ENCODE data around the gene C1QTNF3. TPM values are rescaled to one million over a fixed set of nuclear protein-coding genes. Genes with fewer than 3 reads are reported as not detected.
"Not testable (repeated sequence)": the region's sequence is repeated elsewhere in the genome, so short reads cannot be mapped to it uniquely, and the experiment has no call there.

Gene C1QTNF3
- total RNA-seq, 2 donors from 2014 or later: 4.3 to 8.5 TPM

DNA sequence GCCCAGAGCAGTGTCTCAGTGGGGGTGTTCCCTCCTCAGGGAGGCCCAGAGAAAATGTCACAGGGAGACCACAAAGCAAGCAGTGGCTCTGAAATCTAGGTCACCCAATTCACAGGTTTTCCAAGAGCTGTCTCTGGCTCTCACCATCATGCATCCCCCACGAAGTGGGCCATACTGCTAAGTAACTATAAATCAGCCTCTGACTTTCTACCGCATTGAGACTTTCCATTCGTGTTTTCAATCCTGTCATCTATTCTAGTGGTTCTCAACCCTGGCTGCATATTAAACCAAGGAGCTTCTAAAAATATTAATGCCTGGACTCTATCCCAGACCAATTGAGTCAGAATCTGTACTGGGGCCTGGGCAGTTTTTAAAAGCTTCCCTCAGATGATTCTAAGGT is 2.0 kb upstream of the C1QTNF3 start:
- Mint-ChIP-seq H3K27ac (no peak overlapping the region), H3K4me1 (peaks cover 5% of the 10 kb centered on the region), H3K27me3 (no peaks in the 10 kb centered on the region), H3K4me3 (no peak overlapping the region), H3K36me3 (ENCODE audit: low read depth) (peaks cover 2% of the 10 kb centered on the region)
- DNase-seq (no peak), ATAC-seq (peak; percentile 55)
- H3K9me3 ChIP-seq (ENCODE audit: control insufficient read depth, low read length, poor library complexity, severe bottlenecking): no peaks in the 10 kb centered on the region

DNA sequence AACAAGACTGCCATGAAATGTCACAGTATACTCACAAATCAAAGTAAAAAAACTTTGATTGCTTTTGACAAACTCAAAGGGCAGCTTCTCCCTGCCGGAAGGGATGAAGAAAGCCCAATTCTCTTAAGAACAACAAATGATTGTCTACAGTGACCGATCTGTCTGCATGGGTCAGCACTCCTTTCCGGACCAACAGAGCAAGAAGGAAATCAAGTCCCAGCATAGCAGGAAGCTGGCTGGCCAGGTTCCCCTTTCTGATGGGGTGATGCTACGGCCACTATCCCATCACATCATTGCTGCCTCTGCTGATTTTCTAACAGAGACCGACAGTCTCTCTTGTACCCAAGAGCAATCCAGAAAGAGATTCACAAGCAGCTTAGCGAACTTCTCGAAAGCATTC is 692 bp downstream of the C1QTNF3 start:
- peak overlapping the region; percentile 45 for H3K27ac Mint-ChIP-seq
- no peak for ATAC-seq
- H3K4me3 Mint-ChIP-seq: no peak overlapping the region
- no peaks in the 10 kb centered on the region for H3K36me3 Mint-ChIP-seq (ENCODE audit: low read depth)
- H3K27me3 Mint-ChIP-seq: no peaks in the 10 kb centered on the region
- H3K9me3 ChIP-seq (ENCODE audit: control insufficient read depth, low read length, poor library complexity, severe bottlenecking): no peaks in the 10 kb centered on the region
- no peak for DNase-seq
- H3K4me1 Mint-ChIP-seq: peaks cover 5% of the 10 kb centered on the region

DNA sequence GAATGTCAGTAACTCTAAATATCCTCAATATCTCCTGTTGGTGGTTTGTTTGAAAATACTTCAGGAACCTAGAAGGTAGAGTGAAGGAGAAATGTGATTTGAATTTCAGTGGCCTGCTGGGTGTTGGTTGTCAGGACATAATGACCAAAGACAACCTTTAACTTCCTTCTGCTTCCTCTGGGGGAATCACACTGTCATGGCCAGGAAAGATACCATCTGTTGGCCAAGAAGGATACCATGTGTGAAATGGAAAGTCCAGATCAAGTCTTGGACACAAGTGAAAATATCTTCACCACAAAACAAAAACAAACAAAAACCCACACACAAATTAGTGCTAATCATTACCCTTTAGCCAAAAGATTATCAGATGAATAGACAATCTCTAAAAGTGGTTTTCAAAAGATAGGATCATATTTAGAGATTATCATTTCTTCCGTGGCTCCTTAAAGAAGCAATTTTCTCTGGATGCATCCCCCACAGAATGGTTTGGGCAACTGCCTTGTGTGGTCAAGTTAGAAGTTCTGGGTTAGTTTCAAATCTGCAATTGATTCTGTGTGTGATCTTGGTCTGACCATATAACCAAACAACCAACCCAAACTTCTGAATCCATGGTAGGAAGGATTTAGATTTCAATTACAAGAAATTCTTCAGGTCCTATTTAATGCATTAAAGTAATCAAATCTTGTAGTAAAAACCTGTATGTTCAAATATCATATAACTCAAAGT is 1.6 kb downstream of the C1QTNF3 start:
- Mint-ChIP-seq H3K4me1 (peaks cover 5% of the 10 kb centered on the region), H3K27me3 (no peaks in the 10 kb centered on the region), H3K4me3 (no peak overlapping the region), H3K27ac (no peak overlapping the region), H3K36me3 (ENCODE audit: low read depth) (no peaks in the 10 kb centered on the region)
- H3K9me3 ChIP-seq (ENCODE audit: control insufficient read depth, low read length, poor library complexity, severe bottlenecking): no peaks in the 10 kb centered on the region
- ATAC-seq (no peak), DNase-seq (no peak)

DNA sequence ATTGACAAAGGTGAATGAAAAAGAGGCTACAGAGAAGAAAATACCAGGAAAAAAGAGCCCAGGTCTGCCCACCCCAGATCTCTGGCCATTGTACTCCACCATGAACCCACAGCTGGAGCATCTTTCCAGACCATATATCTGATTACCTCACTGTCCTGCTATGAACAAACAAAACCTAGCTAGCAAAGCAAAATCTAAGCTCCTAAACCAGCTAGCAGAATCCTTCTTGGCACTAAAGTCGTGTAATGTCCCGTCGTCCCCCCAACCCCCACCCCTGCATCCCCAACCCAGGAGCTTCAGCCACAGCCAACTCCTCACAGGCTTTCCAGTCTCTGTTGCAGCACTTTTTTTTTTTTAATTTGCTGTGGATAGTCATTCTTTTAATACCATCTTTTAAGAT is 2.5 kb downstream of the C1QTNF3 start:
- Mint-ChIP-seq H3K4me1 (peaks cover 5% of the 10 kb centered on the region), H3K27me3 (no peaks in the 10 kb centered on the region), H3K4me3 (no peak overlapping the region), H3K36me3 (ENCODE audit: low read depth) (no peaks in the 10 kb centered on the region), H3K27ac (no peak overlapping the region)
- DNase-seq: no peak
- ATAC-seq: no peak
- no peaks in the 10 kb centered on the region for H3K9me3 ChIP-seq (ENCODE audit: control insufficient read depth, low read length, poor library complexity, severe bottlenecking)

DNA sequence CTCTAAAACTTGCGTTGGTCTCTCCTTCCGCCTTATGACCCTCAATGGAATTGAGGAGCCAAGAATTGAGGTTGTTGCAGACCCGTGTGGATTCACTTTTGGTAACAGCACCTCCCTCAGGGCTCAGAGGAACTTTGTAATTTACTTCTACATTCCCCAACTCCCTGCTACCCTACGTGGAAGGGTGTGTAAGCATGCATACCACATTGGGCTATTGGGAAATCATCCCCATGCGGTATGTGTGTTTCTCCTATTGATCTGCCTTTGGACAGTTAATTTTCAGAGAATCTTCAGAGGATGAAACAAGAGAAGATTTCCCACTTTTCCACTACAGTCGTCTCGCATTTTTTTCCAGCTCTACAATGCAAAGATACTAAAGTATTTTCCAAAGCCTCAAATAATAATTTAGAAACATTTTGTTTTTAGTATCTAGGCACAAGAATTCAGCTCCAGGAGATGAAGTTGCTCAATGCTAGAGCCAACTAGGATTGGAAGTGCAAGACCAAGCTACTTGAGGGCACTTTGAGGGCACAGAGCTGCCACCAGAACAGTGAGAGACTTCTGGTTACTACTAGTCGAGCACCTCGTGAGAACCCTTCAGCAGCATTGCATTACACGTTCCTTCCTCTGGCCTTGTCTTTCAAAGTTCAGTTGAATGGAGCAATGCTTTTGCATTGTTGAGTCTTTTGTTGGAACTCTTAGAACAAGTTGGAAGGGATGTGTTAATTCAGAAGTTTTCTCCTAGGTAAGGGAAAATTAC is 3.4 kb downstream of the C1QTNF3 start:
- H3K9me3 ChIP-seq (ENCODE audit: control insufficient read depth, low read length, poor library complexity, severe bottlenecking): no peaks in the 10 kb centered on the region
- Mint-ChIP-seq H3K4me3 (no peak overlapping the region), H3K27ac (no peak overlapping the region), H3K4me1 (peaks cover 5% of the 10 kb centered on the region), H3K27me3 (no peaks in the 10 kb centered on the region), H3K36me3 (ENCODE audit: low read depth) (no peaks in the 10 kb centered on the region)
- DNase-seq: no peak
- no peak for ATAC-seq

DNA sequence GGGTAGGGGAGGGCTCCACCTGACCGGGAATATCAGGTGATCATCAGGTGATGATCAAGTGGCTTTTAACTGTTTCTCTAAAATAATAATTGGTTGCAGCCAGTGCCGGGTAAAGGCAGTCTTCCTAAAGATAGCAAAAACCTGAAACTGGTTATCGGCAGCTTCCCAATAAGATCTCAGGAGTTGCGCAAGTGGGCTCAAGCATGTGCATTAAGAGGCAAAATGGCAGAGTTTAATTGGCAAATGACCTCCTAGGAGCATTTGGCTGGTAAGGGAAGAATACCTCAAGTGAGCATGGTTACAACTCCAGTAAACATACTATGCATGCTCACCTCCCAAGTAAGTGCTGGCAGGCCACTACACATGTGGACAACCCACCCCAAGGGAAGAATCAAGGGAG is 4.2 kb downstream of the C1QTNF3 start:
- Mint-ChIP-seq H3K27me3 (no peaks in the 10 kb centered on the region), H3K36me3 (ENCODE audit: low read depth) (no peaks in the 10 kb centered on the region), H3K4me1 (peaks cover 3% of the 10 kb centered on the region), H3K27ac (no peak overlapping the region), H3K4me3 (no peak overlapping the region)
- DNase-seq (no peak), ATAC-seq (no peak)
- no peaks in the 10 kb centered on the region for H3K9me3 ChIP-seq (ENCODE audit: control insufficient read depth, low read length, poor library complexity, severe bottlenecking)

DNA sequence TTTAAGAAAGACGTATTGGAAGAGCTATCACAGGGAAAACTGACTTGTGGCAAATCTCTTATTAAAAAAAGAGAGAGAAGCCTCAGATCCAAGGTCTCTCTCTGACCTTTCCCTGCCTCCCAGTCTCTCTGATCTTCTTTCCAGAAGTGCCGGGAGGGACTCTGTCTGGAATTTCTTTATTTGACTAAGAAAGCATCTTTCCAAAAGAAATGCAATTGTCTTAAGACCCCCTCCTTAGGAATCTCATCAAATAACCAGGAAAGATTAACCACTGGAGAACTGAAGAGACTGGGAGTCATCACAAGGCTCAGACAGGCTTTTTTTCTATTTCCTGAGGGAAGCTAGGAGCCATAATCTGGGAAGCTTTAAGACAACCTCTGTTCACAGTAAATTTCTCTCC is 4.6 kb downstream of the C1QTNF3 start:
- Mint-ChIP-seq H3K4me1 (peaks cover 3% of the 10 kb centered on the region), H3K27me3 (no peaks in the 10 kb centered on the region), H3K36me3 (ENCODE audit: low read depth) (no peaks in the 10 kb centered on the region), H3K27ac (no peak overlapping the region), H3K4me3 (no peak overlapping the region)
- no peak for DNase-seq
- ATAC-seq: no peak
- no peaks in the 10 kb centered on the region for H3K9me3 ChIP-seq (ENCODE audit: control insufficient read depth, low read length, poor library complexity, severe bottlenecking)

DNA sequence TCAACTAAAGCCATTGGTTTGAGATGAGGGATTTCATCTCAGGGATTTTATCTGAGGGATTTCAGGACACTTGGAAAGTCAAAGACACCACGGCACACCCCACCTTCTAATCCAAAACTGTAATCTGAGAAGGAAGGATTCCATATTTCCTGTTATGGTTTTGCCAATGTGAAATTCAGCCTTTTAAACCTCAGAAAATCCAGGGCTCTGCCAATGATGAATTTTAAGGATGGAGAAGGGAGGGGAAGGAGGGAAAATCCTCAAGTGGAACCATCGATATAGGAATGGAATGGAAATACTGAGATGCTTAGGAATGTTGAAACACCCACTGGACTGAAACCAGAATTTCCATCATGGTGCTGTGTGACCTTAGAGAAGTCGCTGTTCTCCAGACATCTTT is 5.3 kb downstream of the C1QTNF3 start:
- no peak overlapping the region for H3K4me3 Mint-ChIP-seq
- no peaks in the 10 kb centered on the region for H3K9me3 ChIP-seq (ENCODE audit: control insufficient read depth, low read length, poor library complexity, severe bottlenecking)
- DNase-seq (no peak), ATAC-seq (no peak)
- no peaks in the 10 kb centered on the region for H3K27me3 Mint-ChIP-seq
- H3K4me1 Mint-ChIP-seq: peaks cover under 1% of the 10 kb centered on the region
- H3K27ac Mint-ChIP-seq: no peak overlapping the region
- H3K36me3 Mint-ChIP-seq (ENCODE audit: low read depth): peaks cover 2% of the 10 kb centered on the region

DNA sequence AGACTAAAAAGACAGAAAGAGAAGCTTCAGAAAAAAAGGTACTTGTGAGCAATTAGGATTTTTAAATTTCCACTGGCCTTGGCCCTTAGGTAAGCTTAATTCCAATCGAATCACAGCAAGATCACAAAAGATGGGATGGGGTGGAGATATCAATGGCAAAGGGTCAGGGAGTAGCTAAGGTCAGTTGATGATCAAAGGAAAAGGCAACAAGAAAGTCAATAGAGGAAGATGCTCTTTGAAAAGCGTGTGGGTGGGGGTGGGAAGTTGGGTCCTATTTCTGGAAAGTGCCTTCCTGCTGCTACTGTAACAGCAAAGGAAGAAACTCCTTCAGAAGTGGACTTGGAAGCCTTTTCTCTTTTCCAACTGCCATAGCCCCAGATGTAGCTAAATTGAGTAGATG is 7.3 kb downstream of the C1QTNF3 start:
- DNase-seq (no peak), ATAC-seq (no peak)
- Mint-ChIP-seq H3K27me3 (no peaks in the 10 kb centered on the region), H3K4me3 (no peak overlapping the region), H3K27ac (no peak overlapping the region), H3K4me1 (no peaks in the 10 kb centered on the region), H3K36me3 (ENCODE audit: low read depth) (peaks cover 2% of the 10 kb centered on the region)
- no peaks in the 10 kb centered on the region for H3K9me3 ChIP-seq (ENCODE audit: control insufficient read depth, low read length, poor library complexity, severe bottlenecking)

DNA sequence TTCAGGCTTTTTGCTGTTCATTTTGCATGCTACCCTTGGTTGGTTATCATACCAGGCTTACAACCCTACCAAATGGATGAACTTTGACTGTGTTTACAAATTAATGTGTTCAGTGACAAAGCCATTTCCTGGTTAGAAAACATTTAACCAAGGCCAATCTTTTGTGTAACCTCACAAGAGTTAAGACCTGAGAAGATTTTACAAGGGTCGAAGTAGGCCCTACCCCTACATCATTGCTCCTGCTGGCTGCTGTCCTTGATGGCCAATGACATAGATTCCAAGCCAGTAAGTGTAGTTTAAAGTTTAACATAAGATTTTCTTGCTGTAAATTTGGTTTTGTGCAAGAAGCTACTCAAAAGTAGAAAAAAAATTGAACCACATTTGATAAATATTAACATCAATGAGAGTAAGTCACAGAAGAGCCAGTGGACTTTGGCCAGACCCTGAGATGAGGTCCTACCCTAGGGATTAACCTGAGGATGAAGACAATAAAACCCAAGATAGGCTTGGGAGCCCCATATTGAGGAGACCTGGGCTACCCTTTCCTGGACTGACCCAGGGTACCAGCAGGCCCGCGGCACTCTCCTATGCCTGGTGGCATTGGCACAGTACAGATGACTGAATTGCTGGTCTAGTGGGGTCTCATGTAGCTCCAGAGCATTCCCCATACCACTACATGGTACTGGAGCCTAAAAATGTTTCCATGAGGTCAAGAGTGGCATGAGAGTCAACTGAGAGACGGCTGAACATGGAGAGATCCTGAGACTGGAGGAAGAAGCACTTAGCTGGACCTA is 8.3 kb downstream of the C1QTNF3 start:
- DNase-seq (no peak), ATAC-seq (no peak)
- H3K4me3 Mint-ChIP-seq: no peak overlapping the region
- H3K36me3 Mint-ChIP-seq (ENCODE audit: low read depth): peaks cover 2% of the 10 kb centered on the region
- no peaks in the 10 kb centered on the region for H3K27me3 Mint-ChIP-seq
- no peak overlapping the region for H3K27ac Mint-ChIP-seq
- H3K4me1 Mint-ChIP-seq: no peaks in the 10 kb centered on the region
- no peaks in the 10 kb centered on the region for H3K9me3 ChIP-seq (ENCODE audit: control insufficient read depth, low read length, poor library complexity, severe bottlenecking)

DNA sequence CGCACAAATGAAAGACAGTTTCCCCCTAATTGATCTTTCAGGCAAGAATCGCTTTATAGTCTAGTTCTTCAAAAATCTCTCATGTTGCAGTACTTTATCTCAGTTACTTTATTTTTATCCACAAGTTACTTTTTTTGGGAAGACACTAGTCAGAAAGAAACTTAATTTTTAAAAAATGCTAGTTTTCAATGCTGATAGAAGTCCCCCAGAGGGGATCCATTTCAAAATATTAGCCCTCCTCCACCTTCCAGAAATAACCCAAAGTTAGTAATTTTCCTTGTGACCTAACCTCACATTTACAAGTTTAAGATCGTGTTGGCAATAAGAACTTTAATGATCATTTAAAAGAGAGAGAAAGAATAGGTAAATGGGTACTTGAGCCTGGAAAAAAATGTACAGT is 11.0 kb downstream of the C1QTNF3 start:
- H3K36me3 Mint-ChIP-seq (ENCODE audit: low read depth): peaks cover 4% of the 10 kb centered on the region
- H3K9me3 ChIP-seq (ENCODE audit: control insufficient read depth, low read length, poor library complexity, severe bottlenecking): no peaks in the 10 kb centered on the region
- ATAC-seq (no peak), DNase-seq (no peak)
- no peaks in the 10 kb centered on the region for H3K4me1 Mint-ChIP-seq
- no peak overlapping the region for H3K4me3 Mint-ChIP-seq
- no peak overlapping the region for H3K27ac Mint-ChIP-seq
- no peaks in the 10 kb centered on the region for H3K27me3 Mint-ChIP-seq

DNA sequence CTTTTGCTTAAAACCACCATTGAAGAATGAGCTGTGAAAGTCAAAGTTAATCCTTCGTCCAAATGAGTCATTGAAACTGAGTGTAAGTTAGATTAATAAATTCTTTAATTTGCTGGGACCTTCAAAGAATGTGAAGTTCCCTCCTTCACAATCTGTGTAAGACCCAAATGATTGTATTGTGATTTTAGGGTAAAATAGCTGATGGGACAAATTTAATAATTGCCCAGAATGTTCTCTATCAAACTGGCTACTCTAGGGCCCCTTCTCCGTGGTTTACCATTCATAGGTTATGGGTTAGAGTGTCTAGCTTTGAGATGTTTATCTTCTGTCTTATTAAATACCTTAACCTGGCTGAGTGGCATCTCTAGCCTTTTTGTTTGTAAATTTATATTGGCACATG is 11.9 kb downstream of the C1QTNF3 start:
- H3K4me1 Mint-ChIP-seq: no peaks in the 10 kb centered on the region
- no peak overlapping the region for H3K27ac Mint-ChIP-seq
- H3K9me3 ChIP-seq (ENCODE audit: control insufficient read depth, low read length, poor library complexity, severe bottlenecking): no peaks in the 10 kb centered on the region
- ATAC-seq (no peak), DNase-seq (no peak)
- H3K4me3 Mint-ChIP-seq: no peak overlapping the region
- H3K27me3 Mint-ChIP-seq: no peaks in the 10 kb centered on the region
- peaks cover 6% of the 10 kb centered on the region for H3K36me3 Mint-ChIP-seq (ENCODE audit: low read depth)

DNA sequence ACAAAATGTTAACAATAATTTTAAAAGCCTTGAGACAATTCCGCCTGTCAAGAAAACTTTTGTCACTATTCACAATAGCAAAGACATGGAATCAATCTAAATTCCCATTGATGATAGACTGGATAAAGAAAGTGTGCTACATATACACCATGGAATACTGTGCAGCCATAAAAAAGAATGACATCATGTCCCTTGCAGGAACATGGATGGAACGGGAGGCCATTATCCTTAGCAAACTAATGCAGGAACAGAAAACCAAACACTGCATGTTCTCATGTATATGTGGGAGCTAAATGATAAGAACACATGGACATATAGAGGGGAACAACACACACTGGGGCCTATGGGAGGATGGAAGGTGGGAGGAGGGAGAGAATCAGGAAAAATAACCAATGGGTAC is 12.4 kb downstream of the C1QTNF3 start:
- not testable (repeated sequence) for H3K9me3 ChIP-seq (ENCODE audit: control insufficient read depth, low read length, poor library complexity, severe bottlenecking); H3K4me1 Mint-ChIP-seq; DNase-seq; H3K4me3 Mint-ChIP-seq; H3K36me3 Mint-ChIP-seq (ENCODE audit: low read depth); H3K27me3 Mint-ChIP-seq; ATAC-seq; H3K27ac Mint-ChIP-seq

All from T-helper 17 cell (primary cell).